HG03571 (cell line): ENCODE data around the gene GNG11.
A peak's percentile ranks its signal among the peaks of the same experiment; 100 is the strongest.
"Not testable (repeated sequence)": the region's sequence is repeated elsewhere in the genome, so short reads cannot be mapped to it uniquely, and the experiment has no call there.

Experiments
- ATAC-seq: cut with Tn5 transposase; IDR thresholded peaks from one replicate; pipeline ENCODE4 v1.9.1; 2021; ENCODE audit not compliant: unreplicated experiment

Gene GNG11

GRCh38 chr7:93911242-93911641 lies 10.3 kb upstream of the GNG11 start:
- ATAC-seq: not testable (repeated sequence)

- ATAC-seq: not testable (repeated sequence)
Observed at GRCh38 chr7:93911661-93912060, 9.9 kb upstream of the GNG11 start.

DNA sequence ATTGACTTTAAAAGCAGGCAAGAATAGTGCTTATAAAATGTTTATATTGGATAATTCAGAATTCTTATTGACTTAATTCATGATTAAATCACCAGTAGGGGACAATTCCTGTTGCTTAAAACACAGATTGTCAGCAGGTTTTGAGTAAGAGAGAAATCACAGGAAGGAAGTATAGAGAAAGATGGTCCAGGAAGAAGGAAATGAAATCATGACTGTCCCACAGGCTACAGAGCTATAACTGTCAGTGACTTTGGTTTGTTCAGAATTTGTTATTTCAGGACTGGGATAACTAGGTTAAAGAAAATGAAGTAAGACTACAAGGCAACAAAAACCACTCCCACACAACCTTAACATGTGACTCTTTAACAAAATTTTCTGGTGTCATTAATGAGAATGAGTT lies 8.3 kb upstream of the GNG11 start:
- ATAC-seq: no peak

- ATAC-seq: no peak
Observed at GRCh38 chr7:93914581-93915066, 6.9 kb upstream of the GNG11 start.

DNA sequence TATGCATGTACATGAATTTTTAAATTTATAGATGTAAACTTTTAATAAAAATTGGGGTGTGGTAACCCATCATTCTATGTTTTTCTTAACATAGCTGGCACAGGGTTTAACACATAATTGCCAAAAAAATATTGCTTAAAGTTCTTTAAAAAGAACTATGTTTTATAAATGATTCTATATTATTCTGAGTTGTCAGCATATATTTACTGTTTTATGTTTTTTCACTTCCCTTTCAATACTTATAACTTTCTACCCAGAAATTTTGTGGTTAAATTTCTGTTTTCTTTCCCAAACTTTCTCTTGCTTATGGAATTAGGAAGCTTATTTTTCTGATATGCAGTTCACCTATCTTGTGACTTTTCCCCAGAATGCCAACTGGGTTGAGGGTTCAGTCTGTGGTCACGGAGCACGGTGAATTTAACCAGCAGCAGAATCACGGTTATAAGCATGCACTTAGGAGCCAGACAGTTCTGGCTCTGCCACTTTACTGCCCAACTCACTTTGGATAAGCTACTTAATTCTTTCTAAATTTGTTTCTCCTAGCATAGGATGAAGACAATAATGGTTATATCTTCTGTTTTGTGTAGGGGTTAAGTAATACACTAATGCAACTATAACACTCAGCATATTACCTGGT lies 6.2 kb upstream of the GNG11 start:
- not testable (repeated sequence) for ATAC-seq

GRCh38 chr7:93915888-93916287 lies 5.6 kb upstream of the GNG11 start:
- peak; percentile 47 for ATAC-seq

DNA sequence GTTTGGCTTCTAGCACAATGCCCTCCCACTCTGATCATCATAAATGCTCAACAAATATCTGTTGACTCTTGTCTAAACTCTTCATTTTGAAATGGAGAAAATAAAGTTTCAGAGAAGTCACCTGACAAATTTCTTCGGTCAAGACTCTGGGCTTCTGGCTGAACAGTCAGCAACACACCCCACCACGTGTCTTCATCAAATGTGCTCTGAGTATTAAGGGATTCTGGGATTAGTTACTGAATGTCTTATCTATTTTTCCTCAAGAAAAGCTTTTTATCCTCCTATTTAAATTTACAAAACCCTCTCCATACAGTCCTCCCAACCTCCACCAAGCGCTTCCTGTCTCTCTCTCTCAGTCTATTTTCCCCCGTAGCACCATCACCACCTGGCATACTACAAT lies 5.2 kb upstream of the GNG11 start:
- peak; percentile 4 for ATAC-seq

GRCh38 chr7:93920496-93921182 lies 896 bp upstream of the GNG11 start:
- ATAC-seq: no peak

DNA sequence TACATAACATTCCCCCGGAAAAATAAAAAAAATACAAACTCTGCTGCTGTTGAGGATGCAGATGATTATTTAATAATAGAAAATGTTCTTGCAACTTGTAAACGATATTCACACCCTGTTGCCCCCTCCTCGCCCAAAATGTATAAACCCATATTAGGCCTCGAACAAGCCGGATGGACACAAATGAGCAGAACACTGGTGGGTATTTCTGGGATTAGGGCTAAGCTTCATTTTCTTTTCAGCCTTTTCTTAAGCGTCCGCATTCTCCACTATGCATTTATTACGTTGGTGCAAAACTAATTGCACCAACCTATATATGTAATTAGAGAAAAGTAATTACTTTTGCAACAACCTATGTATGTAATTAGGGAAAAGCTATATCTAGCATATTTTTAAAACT lies 349 bp upstream of the GNG11 start:
- no peak for ATAC-seq

- ATAC-seq: no peak
Observed at GRCh38 chr7:93923296-93923695, 1.8 kb downstream of the GNG11 start.

DNA sequence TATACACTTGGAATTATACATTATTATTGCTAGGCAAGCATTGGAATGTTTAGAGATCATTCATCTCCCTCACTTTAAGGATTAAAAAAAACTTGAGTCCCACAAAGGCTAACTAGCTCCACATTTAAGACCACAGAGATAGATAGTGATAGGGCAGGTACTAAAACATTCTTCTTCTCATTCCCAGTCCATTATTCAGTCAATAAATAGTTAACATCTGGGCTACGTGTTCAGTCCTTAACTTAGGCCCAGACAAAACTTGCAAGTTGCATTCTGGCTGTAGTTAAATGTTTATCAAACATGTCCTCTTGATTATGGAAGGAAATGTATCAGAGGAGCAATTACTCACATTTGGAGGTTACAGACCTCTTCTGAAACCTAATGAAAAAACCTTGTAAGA lies 2.4 kb downstream of the GNG11 start:
- ATAC-seq: no peak

DNA sequence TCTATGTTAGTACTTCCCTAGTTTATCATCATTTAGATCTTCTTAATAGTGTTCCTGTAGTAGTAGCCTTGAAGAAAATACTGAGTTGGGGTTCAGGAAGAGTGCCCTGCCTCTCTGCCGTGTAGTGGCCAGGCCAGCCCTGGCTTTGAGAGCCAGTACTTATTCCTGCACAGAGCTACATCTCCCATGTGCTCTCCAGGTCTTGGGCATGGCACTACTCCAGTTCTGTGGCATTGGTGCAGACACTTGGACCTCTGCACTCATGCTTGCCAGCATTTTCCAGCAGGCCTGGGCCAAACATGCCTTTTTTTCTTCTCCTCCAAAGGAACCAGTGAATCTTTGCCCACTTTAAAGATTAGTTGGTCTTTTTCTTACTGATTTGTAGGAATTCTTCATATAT lies 5.3 kb downstream of the GNG11 start:
- ATAC-seq: no peak

DNA sequence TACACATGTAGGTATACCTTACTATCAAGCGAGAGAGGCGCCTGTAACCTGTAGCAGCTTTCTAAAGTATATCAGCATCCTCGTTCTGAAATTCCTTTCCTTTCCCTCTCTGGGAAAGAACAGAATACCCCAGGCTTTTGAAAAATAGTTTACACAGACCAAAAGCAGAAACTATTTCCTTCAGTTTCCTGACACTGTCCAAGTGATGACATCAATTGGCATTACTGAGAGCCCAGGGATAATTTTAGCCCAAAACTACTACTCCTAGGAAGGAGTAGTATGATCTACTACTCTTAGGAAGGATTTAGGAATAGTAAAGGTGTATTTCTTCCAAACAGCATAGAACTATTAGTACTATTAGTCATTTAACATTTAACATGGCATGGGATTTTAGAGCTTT lies 6.0 kb downstream of the GNG11 start:
- ATAC-seq: no peak

DNA sequence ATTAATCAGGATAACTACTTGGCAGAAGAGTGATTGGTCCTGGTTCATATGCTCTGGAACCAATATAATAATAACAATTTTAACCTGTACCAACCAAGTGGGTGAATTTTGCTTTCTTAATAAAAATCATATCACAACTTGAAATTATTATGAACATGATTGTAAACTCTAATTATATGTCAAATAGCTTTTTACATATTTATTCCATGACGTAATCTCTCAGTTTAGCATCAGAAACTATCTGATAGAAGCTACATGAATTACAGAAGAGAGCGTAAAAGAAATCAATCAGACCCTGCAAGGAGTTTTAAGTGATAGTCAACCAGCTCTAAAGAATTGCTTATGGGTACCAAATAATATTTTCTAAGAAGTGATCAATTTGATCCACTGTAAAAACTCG lies 10.1 kb downstream of the GNG11 start:
- no peak for ATAC-seq

GRCh38 chr7:93933156-93933555 lies 11.6 kb downstream of the GNG11 start:
- ATAC-seq: no peak

GRCh38 chr7:93935102-93935501 lies 13.6 kb downstream of the GNG11 start:
- no peak for ATAC-seq

- no peak for ATAC-seq
Observed at GRCh38 chr7:93937818-93938217, 16.3 kb downstream of the GNG11 start.

DNA sequence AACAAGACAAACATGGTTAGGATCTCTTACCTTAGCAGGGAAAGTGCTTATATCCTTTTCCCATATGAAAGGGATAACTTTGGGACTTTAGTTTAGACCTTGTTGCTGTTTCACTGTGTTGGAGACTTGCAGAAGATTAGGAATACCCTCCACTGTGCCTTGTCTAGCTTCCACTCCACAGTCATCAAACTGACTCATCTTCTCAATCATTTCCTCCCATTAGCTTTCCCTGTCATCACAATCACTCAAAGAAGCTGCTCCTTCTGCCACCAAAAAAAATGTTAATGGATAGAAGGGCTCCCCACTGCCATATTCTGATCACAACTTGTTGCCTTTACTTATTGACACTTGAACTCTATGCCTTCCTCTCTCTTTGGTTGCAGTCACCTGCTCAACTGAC lies 16.8 kb downstream of the GNG11 start:
- ATAC-seq: no peak

DNA sequence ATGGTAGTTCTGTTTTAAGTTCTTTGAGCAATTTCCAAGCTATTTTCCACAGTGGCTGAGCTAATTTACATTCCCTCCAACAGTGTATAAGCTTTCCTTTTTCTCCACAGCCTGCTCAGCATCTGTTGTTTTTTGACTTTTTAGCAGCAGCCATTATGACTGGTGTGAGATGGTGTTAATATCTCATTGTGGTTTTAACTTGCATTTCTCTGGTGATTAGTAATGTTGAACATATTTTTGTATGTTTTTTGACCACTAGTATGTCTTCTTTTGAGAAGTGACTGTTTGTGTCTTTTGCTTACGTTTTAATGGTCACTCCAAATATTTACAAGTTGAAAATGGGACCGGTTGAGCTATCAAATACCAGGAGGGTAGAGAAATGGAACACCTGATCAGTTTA lies 20.4 kb downstream of the GNG11 start:
- ATAC-seq: no peak

- no peak for ATAC-seq
Observed at GRCh38 chr7:93943816-93944540, 22.4 kb downstream of the GNG11 start.

DNA sequence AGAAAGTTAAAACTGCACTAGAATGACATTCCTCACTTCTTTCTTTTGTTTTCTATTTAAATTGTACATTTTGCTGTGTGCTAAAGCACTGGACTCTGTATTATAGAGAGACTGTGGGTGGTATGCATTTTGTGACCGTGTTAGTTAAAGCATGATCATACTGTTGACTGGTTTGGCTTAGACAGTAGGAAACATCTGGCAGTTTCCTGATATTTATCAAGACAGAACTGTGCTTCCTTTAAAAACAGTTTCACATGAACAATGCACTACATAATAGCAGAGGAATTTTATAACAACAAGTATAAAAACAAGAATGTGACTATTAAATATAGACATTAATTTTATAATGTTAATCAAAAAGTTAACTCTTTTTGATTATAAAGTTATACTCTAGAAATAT lies 23.1 kb downstream of the GNG11 start:
- no peak for ATAC-seq

DNA sequence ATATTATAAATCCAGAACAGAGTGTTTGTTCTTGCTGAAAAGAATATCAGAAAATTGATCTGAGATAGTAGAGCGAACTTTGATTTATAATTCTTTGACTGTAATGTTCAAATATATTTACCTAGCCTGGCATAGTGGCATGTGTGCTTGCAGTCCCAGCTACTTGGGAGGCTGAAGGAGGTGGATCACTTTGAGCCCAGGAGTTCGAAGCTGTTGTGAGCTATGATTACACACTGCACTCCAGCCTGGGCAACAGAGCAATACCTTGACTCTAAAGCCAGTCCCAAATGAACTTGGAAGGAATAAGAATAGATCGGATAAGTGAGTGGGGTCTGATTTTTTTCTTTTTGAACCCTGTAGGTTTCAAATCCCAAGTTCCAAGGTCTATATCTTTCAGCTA lies 23.5 kb downstream of the GNG11 start:
- ATAC-seq: no peak
